GM19397 (cell line): Measurements from ENCODE around the gene RHOB.
"Not testable (repeated sequence)": the region's sequence is repeated elsewhere in the genome, so short reads cannot be mapped to it uniquely, and the experiment has no call there.

ENCODE experiments used
- ATAC-seq: cut with Tn5 transposase; IDR thresholded peaks from one replicate; pipeline ENCODE4 v1.9.1; 2021; ENCODE audit warnings: mild to moderate bottlenecking, moderate library complexity; ENCODE audit not compliant: unreplicated experiment

The RHOB gene

GRCh38 chr2:20451761-20452499 lies 5.1 kb downstream of the RHOB start:
- no peak for ATAC-seq

DNA sequence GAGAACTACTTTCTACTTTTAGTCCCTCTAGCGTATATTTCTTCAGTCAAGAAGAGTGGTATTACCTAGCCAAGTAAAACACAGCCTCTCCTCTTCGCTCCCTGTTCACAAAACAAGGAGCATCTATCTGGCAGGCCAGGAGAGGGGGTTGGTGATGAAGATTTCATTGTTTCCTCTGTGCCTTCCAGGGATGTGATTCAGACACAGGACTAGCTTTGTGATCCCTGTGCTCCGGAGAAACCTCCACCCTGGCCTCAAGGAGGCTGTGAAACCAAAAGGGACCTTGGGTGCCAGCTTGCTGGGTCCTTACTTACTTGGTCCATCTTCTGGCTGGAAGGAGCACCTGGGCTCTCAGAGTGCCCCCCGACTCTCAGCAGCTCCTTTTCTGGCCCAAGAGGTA lies 5.7 kb downstream of the RHOB start:
- no peak for ATAC-seq

GRCh38 chr2:20453087-20453486 lies 6.2 kb downstream of the RHOB start:
- no peak for ATAC-seq

GRCh38 chr2:20454036-20454981 lies 7.4 kb downstream of the RHOB start:
- ATAC-seq, result no peak

DNA sequence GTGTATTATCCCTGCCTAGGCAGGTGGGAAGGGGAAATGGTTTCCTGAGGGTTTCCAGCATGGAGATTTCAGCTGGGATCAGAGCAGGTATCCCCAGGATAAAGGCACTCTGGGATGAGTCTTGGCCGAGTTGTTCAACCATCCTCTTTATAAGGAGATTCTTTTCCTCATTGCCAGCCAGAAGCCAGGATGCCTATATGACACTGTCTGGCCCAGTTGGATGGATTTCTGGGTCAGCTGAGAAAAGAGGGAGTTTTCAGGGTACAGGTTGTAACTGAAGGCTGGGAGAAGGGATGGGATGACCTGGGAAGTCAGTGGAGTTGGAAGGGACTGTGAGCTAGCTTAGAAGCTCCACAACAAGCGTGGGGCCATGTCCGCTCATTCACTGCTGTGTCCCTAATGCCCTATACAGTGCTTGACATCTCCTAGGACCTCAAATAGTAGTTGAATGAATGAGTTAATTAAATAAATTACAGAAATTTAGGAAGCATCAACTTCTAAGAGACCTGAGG lies 8.3 kb downstream of the RHOB start:
- ATAC-seq, result no peak

DNA sequence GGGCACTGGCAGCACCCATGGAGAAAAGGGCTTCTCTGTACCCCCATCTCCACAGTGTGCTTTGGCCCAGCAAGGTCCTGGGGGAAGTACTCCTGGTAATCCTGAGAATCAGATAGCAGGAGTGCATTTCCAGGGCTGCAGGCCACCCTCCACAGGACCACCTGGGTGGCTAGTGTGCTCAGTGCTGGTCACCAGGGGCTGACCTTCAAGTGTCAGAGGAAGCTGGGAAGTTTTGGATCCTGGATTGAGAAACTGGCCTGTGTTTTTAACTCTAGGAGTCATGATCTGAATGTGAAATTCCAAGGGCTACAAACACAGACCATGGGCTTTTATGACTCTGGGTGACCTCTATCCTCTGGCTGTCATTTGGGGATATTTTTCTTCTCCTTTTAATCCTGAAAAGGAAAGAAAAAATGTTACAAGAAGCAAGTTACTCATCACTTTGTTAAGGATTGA lies 9.3 kb downstream of the RHOB start:
- no peak for ATAC-seq

- ATAC-seq, result no peak
These were observed 10.0 kb downstream of the RHOB start for GRCh38 chr2:20456636-20457426.

DNA sequence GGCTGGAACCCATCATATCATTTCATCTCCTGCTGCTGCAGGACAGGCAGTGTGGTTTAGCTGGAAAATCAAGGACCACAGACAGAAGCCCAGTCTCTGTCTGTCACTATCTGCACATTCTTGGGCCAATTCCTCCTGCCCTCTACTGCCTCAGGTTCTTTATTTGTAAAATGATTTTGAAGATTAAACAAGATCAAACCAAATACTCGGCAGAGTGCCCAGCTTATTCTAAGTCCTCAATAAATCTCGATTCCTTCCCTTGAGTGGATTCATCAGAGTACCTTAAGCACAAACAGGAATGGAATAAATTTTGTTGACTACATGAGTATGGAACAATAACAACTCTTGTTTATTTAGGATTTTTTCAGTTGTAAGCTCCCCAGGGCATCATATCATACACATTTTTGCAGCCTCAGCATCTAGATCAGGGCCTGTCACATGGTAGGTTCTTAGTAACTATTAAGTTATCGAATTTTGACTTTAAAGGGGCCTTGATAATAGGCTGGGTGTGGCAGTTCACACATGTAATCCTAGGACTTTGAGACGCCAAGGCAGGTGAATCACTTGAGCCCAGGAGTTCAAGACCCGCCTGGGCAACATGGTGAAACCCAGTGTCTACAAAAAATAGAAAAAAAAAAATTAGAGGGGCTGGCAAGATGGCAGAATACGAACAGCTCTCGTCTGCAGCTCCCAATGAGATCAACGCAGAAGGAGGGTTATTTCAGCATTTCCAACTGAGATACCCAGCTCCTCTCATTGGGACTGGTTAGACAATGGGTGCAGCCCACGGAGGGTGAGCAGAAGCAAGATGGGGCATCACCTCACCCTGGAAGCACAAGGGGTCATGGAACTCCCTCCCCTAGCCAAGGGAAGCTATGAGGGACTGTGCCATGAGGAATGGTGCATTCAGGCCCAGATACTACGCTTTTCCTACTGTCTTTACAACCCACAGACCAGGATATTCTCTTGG lies 11.1 kb downstream of the RHOB start:
- no peak for ATAC-seq

DNA sequence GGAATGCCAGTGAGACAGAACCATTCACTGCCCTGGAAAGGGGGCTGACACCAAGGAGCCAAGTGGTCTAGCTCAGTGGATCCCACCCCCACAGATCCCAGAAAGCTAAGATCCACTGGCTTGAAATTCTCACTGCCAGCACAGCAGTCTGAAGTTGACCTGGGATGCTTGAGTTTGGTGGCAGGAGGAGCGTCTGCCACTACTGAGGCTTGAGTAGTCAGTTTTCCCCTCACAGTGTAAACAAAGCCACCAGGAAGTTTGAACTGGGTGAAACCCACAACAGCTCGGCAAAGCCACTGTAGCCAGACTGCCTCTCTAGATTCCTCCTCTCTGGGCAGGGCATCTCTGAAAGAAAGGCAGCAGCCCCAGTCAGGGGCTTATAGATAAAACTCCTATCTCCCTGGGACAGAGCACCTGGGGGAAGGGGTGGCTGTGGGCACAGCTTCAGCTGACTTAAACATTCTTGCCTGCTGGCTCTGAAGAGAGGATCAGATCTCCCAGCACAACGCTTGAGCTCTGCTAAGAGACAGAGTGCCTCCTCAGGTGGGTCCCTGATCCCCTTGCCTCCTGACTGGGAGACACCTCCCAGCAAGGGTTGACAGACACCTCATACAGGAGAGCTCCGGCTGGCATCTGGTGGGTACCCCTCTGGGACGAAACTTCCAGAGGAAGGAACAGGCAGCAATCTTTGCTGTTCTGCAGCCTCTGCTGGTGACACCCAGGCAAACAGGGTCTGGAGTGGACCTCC lies 12.0 kb downstream of the RHOB start:
- ATAC-seq, result not testable (repeated sequence)

DNA sequence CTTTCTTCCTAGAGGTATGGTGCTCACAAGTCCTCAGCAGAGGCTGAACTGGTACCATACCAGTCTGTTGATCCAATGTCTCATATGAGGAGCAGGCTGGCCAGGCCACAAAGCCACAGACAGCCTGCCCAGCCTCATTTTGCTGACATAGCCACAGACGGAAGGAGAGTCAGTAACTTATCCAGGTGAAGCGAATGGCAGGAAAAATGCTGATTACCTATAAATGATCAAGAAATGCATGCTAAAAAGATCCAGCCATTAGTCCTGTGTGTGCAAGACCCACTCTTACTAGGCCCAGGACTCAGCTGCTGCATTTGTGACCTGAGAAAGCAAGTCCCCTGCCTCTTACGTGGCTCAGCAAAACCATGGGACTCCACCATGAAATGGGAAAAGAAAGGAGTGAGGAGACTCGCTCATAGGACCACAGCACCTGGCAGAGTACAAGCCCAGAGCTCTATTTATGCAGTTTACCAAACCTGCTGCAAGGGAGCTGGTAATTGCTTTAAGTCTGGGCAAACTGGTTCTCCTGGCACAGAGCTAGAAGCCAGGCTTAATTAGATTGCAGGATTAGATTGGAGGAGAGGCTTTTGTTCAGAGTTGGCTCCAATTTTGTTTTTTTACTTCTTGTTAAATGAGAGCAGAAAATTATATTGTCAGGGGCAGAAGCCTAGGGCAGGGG lies 19.0 kb downstream of the RHOB start:
- ATAC-seq, result no peak

- no peak for ATAC-seq
These were observed 21.1 kb downstream of the RHOB start for GRCh38 chr2:20467789-20468548.

- ATAC-seq, result no peak
These were observed 22.0 kb downstream of the RHOB start for GRCh38 chr2:20468549-20469500.

DNA sequence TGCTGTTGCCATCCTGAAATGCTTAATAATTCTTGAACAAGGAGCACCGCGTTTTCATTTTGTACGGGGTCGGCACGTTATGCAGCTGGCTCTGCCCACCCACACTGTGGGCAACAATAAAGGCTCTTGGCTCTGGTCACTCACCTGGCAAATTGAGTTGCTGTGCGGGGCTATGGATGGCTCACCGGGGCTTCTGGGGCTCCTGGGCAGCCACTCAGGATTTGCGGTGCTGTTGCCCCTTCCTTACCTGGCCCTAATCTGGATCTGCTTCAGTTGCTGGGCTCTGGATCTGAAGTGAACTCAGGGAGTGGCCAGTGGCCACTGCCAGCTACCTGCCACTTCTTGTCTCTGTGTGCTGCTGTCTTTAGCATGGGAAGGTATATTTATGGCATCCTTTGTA lies 22.7 kb downstream of the RHOB start:
- ATAC-seq, result no peak

GRCh38 chr2:20470211-20470610 lies 23.3 kb downstream of the RHOB start:
- no peak for ATAC-seq

- ATAC-seq, result no peak
These were observed 24.3 kb downstream of the RHOB start for GRCh38 chr2:20471148-20471547.

DNA sequence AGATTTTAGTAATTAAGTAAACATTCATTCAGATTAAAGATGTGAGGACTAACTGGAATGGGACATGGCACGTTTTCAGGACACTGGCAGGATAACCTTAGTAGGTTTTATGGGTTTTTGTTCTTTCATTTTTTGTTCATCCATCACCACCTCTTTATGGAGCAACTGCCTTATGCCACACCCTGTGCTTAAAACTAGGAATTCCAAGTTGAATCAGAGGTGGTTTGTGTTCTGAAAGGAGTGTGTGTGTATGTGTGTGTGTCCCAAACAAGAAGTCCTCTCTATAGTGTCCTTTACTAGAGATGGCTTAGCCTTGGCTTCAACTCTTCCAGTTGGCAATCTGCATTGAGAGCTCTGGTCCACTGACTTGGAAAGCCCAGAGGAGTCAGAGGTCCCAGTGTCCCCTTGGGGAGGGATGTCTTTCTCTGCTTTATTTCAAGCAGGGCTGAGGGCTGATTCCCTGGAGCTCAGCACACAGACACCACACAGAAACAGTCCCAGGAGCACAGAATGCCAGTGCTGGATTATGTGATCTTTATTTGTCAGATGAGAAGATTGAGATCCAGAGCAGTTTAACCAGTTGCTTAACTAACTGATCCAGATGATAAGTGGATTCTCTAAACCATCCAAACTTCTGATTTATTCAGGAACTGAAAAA lies 25.2 kb downstream of the RHOB start:
- ATAC-seq, result no peak
